ENCODE data around the gene LARP1.
"Not testable (repeated sequence)": the region's sequence is repeated elsewhere in the genome, so short reads cannot be mapped to it uniquely, and the experiment has no call there.

The LARP1 gene

DNA sequence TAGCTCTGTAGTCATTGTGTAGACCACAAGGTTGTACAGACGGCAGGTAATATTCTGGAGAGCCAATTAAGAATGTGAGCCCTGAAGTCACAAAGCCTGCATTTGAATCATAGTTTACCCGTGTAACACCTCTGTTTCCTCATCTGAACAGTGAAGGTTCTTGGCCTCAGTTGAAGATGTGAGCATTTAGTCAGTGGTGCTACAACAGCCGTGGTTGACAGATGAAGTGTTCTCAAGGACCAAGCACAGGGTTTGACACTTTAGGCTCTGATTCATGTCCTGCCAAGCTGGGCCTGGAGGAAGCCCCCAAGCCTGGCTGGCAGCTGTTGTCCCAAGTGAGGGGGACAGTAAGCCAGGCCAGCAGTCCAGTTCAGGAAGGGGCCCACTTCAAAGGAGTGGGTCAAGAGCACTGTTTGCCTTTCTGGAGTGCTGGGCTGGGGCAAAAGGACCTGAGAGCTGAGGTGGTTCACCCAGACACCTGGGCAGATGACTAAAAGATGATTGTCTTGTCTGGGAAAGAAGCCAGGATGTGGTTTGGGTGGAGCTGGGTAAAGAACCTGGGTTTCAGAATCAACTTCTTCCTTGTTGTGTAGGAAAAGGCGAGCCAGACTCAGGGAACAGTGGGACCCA lies 74.5 kb downstream of the LARP1 start:
- DNase-seq (ENCODE audit: low spot score): peak; percentile 73

DNA sequence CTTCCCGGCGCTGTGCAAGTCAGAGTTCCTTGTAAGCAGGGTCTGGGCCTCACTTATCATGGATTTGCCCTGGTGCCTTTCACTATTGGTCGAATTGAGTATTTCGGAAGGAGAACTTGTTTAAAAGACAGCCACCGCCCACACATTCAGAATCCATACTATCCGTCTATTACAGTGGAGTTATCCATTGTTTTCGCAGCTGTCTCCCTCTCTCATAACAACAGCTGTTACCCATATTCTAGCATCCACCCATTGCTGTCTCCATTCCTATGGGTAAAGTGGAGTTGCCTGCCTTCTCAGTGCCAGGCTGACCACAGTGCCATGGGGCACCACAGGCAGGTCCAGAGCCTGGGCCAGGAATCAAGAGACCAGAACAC lies 75.0 kb downstream of the LARP1 start:
- DNase-seq (ENCODE audit: low spot score): no peak

DNA sequence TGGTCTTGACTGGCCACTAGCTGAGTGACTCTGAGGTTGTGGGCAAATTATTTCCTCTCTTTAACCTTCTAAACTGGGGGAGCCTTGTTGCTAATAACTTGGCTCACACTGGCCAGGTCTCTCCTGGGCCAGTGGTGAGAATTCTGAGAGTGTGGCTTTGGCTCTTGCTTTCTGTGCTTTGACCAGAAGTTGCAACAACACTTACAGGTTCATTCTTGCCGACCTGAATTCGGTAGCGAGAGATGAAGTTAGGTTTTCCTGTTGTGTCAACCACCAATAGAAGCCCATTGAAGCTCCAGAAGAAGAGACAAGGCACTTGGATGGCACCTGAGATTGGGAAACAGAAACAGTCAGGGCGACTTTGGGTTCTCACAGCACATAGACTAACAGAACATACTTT lies 75.4 kb downstream of the LARP1 start:
- DNase-seq (ENCODE audit: low spot score): no peak

DNA sequence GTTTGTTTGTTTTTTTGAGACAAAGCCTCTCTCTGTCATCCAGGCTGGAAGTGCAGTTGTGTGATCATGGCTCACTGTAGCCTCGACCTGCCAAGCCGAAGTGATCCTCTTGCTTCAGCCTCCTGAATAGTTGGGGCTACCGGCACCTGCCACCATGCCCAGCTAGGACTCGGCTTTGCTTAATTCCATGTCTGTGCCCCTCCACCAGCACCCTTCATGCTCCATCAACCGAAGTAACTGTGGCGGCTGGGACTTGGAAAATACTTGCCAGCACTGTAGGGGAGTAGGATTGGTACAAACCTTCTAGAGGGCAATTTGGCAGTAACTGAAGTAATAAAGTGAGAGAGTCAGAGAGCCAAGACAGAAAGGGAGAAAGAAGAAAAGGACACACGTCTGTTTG lies 76.3 kb downstream of the LARP1 start:
- no peak for DNase-seq (ENCODE audit: low spot score)

DNA sequence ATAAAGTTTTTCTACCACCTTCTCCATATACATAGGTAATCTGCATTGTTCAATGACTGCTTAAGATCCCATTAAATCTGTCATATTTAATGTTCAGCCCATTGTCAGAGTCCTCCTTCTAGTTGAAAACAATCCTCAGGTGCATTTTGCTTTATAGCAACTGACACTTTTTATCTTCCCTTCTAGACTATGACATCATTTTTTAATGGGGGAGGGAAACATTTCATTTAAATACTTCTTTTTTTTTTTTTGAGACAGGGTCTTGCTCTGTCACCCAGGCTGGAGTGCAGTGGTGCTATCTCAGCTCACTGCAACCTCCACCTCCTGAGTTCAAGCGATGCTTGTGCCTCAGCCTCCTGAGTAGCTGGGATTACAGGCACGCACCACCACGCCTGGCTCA lies 77.6 kb downstream of the LARP1 start:
- not testable (repeated sequence) for DNase-seq (ENCODE audit: low spot score)

DNA sequence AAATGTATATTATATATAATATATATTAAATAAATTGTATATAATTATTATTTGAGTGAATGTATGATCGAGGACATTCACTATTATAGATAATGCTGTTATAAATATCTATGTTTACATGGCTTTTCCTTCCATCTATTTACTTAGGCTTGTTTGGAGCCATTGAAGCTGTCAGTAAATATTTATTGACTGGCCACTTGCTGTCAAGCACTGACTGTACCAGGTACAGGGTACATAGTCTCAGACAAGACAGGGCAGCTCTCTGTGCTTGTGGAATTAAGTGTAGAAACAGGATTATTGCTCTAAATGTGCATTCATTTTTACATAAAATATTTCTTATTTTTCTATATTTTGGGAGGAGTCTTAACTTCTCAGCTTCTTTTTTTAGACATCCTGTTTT lies 78.9 kb downstream of the LARP1 start:
- DNase-seq (ENCODE audit: low spot score): no peak

DNA sequence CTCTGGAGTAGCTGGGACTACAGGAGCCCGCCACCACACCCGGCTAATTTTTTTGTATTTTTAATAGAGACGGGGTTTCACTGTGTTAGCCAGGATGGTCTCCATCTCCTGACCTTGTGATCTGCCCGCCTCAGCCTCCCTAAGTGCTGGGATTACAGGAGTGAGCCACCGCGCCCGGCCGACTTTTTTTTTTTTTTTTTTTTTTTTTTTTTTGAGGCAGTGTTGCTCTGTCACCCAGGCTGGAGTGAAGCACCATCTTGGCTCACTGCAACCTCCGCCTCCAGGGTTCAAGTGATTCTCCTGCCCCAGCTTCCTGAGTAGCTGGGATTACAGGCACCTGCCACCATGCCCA lies 80.5 kb downstream of the LARP1 start:
- DNase-seq (ENCODE audit: low spot score): not testable (repeated sequence)

DNA sequence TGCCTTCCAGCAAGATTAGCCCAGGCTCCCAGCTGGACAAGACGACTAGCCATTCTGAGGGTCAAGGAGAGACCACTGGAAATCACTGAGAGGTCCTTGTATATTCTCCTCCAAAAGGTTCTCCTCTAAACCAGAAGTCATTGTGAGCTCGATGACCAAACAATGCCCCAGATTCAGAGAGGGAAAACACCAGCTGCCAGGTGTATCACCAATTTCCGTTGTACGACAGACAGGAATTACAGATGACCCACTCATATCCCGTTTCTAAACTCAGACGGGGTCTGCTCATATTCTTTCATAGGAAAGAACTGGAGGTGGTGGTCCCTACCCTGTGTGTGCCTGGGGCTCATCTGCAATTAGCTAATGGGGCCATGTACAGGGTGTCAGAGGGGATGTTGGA lies 81.0 kb downstream of the LARP1 start:
- no peak for DNase-seq (ENCODE audit: low spot score)

DNA sequence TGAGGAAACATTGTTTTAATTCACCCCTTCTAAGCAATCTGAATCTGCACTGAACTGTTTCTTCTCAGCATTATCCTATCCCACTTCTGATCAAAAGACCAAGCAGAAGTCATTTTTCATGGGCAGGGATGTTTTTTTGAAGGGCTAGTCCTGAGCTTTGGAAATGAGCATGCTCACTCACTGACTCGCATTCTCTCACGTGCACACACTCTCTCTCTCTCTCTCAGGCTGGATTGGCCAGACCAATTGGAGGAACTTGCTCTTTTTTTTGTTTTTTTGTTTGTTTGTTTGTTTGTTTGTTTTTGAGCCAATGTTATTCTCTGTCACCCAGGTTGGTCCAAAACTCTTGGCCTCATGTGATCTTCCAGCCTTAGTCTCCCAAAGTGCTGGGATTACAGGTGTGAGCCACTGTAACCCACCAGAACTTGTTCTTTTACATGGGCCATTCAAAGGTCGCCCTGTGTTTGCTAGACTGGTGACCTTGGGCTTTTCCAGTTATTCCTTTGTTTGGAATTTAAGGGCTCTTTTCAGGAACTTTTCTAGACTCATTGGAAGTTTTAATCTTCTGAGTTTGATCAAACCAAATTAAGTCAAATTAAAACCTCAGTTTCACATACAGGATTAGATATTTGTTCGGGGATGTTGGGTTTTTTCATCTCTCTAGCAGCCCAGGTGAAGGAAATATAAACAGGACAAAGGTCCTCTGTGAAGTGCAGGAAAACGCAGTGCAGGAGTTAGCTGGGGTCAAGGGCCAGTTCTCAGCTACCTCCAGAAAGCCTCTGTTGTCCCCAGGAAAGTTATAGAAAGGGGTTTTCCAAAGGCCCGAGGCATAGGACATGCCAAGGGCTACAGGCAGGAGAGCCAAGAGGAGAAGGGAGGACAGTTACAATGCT lies 82.1 kb downstream of the LARP1 start:
- DNase-seq (ENCODE audit: low spot score): no peak

DNA sequence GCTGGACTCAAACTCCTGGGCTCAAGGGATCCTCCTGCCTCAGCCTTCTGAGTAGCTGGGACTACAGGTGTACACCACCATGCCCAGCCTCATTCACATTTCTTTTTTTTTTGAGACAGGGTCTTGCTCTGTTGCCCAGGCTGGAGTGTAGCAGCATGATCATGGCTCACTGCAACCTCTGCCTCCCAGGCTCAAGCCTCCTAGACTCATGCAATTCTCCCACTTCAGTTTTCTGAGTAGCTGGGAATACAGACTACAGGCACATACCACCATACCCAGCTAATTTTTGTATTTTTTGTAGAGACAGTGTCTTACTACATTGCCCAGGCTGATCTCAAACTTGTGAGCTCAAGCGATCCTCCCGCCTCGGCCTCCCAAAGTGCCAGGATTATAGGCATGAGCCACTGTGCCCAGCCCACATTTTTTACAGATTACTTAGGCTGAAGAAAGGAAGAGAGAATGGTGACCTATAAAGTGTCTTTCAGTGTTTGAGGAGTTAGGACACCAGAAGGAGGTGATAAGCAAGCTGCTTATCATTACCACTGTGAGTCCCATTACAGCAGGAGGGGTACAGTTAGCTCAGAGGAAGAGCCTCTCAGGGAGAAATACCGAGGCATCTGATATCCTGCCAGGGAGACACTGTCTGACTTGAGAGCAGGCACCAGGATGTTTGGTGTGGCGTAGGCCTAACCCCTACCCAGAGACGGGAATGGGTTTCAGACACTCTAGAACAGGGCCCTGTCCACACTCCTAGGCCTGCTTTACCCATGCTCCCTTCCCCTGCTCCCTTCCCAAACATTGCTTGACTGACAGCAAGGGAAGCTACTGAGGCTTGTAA lies 85.5 kb downstream of the LARP1 start:
- DNase-seq (ENCODE audit: low spot score): no peak

DNA sequence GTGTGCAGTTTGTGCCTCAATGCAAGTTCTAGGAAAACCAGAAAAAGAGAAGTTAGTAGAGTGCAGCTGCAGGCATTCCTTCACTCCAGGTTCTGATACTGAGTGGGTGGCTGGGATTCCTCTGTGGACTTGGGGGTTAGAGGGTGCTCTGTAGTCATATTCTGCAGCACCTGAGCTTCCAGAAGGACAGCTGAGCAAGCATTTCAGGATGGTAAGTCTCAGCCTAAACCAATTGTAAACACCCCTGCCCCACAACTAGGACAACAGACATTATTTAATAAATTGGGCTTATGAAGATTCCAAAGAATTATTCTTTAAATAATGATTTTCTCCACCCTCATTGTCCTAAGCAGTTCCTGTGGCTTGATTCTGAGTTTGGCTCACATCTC lies 86.1 kb downstream of the LARP1 start:
- no peak for DNase-seq (ENCODE audit: low spot score)

DNA sequence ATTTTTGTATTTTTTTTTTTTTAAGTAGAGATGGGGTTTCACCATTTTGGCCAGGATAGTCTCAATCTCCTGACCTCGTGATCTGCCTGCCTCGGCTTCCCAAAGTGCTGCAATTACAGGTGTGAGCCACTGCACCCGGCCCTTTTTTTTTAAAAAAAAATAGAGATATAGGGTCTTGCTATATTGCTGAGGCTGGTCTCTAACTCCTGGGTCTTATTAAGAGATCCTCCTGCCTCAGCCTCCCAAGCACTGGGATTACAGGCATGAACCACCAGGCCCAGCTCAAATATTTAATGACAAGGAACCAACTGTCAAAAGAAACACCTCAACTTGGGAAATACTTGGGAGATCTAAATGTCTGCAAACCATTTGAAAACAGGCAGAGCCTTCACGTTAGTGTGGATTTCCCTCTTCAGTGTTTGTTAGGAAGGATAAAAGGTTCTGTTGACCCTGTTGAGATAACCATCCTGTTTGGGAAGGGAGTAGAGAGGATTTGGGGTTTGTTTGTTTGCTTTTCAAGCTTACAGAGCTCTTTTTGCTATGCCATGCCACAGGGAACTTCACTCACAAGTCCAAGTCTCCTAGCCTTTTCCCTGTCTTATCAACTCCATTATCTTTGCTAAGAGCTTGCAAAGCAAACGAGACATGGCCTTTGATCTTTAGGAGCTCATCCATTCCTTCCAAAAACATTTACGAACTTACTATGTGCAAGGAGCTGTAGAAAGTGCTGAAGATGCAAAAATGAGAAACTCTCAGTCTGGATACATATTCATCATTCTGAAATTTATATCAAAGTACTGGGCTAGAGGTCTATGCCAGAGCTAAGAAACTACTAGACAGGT lies 87.7 kb downstream of the LARP1 start:
- DNase-seq (ENCODE audit: low spot score): no peak

DNA sequence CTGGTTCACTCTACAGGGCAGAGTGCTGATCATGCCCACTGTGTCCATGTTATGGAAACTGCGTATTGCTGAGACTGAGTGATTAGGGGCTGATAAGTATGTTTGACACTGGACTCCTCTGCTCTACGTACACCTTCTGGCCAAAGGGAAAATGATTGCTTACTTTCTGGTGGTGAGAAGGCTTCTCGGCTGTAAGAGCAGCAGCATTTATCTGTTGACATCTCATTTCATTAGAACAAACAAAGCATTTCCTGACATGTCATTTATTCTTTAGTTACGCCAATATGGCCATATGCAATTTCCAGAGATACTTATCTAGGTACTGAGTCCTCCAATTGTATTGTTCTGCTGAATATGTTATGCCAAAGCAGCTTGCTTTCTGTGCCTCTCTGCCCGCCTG lies 89.6 kb downstream of the LARP1 start:
- DNase-seq (ENCODE audit: low spot score): no peak

DNA sequence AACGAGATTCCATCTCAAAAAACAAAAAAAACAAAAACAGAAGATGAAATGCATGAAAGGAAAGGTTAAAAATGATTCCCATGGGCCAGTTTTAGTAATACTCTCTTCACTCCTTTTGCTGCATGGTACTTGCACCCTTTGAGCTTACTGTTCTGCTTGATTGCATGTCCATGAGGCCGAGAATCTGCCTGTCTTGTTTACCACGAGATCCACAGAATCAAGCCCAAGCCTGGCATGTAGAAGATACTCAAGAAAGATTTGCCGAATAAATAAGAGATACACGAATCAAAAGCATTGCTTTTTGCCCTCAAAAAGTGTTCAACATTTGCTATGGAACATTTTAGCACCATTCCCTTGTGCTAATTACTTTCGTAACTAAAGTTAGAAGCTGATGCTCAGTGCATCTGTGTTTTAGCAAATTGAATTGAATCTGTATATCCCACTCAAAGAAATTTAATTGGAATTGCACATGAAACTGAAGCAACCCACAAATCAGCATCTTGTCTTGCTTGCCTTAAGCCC lies 94.1 kb downstream of the LARP1 start:
- DNase-seq (ENCODE audit: low spot score): no peak

DNA sequence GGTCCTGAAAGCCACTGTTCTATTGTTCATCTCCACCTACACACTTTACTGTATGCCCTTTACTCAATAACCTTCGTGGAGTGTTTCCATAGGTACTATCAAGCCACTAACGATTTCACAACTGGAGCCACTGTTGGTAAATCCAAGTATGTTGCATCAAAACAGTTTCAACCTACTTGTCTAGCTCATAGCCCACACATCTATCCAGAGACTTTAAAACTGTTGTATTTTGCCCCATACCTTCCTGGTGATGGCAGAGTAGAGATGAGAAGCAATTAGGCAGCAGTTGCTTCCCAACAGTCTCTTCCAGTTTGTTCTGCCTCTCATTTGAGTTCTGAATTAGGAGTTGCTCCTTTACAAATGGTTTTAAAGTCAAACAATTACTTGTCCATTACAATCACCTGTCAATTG lies 94.6 kb downstream of the LARP1 start:
- no peak for DNase-seq (ENCODE audit: low spot score)

DNA sequence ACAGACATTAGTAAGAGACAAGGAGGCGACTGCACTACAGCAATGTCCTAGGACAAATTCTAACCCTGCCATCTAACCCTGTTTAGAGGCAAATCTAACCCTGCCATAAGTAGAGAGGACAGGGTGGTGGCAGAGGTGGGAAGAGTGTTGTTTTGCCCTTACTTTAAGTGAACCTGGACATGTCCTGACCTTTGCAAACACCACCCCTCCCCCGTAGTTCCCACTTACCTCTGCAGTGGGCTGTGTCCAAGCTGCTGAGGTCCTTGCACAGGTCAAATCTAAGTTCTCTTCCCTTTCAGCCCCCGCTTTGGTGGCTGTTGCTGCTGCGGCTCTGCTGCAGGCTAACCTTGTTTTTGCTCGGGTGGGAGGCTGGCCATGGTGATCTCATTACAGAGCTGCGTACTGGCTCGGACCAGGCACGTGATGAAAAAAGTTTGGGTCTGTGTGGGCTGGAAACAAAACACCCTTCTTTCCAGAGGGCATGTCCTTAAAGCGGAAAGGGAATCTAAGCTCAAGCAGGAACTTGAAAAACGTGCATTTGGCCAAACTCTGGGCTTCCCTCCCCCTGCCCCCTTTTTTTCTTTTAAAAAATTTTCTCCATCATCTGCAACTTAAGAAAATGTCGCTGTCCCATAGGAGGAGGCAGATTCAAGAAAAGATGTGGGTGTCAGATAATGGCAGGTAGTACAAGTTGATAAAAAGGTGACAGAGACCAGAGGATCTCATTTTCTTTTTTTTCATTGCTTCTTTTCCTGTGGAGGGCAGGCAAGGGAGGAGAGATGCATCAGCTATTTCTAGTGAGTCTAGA lies 95.3 kb downstream of the LARP1 start, which contains the start of gene FAXDC2:
Gene FAXDC2 (minus strand): TSS at position 349 of the 808 bp plus-strand sequence. CDS start 12,425 bp downstream, outside the sequence.
- DNase-seq (ENCODE audit: low spot score): no peak

DNA sequence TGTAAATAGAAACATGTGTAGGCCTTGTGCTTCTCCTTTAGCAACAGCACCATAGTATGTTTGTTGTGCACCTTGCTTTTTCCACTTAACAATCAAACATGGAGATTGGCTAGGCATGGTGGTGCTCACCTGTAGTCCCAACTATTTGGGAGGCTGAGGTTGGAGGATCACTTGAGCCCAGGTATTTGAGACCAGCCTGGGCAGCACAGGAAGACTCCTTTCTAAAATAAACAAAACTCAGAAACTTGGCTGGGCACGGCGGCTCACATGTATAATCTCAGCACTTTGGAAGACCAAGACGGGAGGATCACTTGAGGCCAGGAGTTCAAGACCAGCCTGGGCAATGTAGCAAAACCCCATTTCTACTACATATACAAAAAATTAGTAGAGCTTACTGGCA lies 96.2 kb downstream of the LARP1 start:
- DNase-seq (ENCODE audit: low spot score): no peak

DNA sequence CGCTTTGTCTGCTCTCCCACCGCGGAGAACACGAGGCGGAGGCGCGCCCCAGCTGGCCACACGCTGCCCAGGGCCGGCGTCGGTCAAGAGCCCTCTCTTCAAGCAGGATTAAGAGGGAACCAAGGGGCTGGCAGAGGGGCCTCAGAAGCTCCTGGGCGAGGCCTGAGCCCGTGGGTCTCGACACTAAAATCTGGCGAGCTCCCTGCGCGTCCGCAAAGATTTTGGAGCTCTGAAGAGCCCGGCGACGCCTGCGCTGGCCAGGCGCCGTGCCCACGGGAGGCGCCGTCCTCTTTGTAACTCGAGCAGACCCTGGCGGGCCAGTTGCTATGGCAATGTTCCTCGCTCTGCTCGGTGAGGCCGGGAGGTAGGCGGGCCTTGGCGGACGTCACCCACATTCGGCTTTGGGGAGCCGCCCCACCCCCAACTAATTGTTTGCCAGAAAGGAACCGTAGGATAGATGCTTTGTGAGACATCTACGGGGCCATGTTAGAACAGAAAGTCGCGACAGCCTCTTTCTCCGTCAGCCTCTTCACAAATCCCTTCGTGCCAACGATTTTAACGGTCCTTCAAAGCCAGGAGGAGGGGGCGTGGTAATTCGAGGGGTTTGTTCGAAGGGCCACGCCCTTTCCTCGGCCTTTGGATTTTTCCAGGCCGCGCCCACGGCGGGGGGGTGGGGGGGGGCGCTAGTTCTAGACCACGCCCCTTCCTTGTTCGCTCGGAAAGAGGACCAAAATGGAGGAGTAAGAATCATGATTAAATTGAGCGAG lies 102.5 kb downstream of the LARP1 start:
- DNase-seq (ENCODE audit: low spot score): peak; percentile 97

DNA sequence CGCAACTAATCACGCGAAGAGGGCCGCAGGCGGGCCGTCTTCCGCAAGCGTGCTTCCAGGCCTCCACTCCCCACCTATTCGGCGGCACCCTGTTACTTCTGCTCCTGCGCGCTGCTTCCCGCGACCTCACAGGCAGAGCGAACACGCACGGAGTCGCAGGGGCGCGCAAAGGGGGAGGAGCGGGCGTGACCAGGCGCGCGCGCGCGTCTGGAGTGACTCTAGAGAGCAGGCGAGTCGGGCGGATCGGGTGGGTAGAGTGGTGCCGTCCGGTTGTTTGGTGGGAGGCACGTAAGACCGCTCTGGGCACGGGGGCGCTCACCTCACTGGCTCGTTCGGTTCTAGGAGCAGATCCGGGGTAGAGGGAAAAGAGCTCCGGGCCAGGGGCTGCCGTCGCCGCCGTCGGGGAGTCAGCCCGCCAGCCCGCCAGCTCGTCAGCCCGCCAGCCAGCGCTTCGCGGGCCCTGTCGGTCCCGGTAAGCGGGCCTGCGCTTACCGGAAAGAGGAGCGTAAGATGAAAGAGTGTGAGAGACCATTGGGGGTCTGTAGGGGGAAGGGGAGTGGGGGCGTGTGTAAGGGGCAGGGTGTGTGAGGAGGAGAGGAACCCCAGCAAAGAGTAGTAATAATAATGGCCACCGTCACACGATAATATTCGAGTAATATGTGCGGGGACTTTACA lies 103.3 kb downstream of the LARP1 start, which contains the start of gene CNOT8:
Gene CNOT8 (plus strand): TSS at position 331 of the 675 bp plus-strand sequence. CDS start 4,652 bp downstream, outside the sequence.
- DNase-seq (ENCODE audit: low spot score): peak; percentile 98
